ENCODE data around the gene B3GNT8.
"Not testable (repeated sequence)": the region's sequence is repeated elsewhere in the genome, so short reads cannot be mapped to it uniquely, and the experiment has no call there.

B3GNT8 gene, protein sequence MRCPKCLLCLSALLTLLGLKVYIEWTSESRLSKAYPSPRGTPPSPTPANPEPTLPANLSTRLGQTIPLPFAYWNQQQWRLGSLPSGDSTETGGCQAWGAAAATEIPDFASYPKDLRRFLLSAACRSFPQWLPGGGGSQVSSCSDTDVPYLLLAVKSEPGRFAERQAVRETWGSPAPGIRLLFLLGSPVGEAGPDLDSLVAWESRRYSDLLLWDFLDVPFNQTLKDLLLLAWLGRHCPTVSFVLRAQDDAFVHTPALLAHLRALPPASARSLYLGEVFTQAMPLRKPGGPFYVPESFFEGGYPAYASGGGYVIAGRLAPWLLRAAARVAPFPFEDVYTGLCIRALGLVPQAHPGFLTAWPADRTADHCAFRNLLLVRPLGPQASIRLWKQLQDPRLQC

GRCh38 chr19:41426952-41427646, at the start of gene B3GNT8:
TSS of gene B3GNT8 (minus strand) at chr19:41427374. CDS start at chr19:41426778, 596 bp downstream.
- DNase-seq: peak; percentile 47

GRCh38 chr19:41476583-41476982, 49.4 kb upstream of the B3GNT8 start:
- DNase-seq: no peak

GRCh38 chr19:41463257-41464256, 36.4 kb upstream of the B3GNT8 start:
- not testable (repeated sequence) for DNase-seq

DNA sequence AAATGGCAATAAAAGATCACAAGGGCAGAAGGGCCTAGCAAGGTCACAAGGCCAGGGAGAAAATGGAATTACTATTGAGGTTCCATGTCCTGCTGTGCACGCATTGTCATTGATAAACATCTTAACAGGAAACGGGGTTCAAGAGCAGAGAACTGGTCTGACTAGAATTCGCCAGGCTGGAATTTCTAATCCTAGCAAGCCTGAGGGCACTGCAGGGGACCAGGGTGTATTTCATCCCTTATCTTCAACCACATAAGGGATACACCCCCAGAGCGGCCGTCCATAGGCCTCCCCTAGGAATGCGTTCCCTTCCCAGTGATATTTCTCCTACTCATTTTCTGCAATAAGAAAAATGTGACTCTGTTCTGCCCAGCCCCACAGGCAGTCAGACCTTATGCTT, 35.3 kb upstream of the B3GNT8 start:
- DNase-seq: no peak

- no peak for DNase-seq
Measured at GRCh38 chr19:41457241-41457640, 30.1 kb upstream of the B3GNT8 start.

- no peak for DNase-seq
Measured at GRCh38 chr19:41456342-41456918, 29.3 kb upstream of the B3GNT8 start.

GRCh38 chr19:41455936-41456335, 28.8 kb upstream of the B3GNT8 start:
- DNase-seq: no peak

- no peak for DNase-seq
Measured at GRCh38 chr19:41452584-41453275, 25.6 kb upstream of the B3GNT8 start.

DNA sequence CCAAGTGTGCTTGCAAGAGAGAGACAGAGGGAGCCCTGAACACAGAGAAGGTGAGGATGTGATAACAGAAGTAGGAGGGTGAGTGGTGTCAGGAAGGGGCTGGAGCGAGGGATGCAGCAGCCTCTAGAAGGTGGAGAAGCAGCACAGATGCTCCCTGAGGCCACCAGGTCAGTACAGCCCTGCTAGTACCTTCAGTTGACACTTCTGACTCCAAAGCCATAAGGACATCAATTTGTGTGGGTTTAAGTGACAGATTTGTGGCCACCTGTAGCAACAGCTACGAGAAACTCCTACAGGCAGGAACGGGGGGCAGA, 22.6 kb upstream of the B3GNT8 start:
- DNase-seq: no peak

DNA sequence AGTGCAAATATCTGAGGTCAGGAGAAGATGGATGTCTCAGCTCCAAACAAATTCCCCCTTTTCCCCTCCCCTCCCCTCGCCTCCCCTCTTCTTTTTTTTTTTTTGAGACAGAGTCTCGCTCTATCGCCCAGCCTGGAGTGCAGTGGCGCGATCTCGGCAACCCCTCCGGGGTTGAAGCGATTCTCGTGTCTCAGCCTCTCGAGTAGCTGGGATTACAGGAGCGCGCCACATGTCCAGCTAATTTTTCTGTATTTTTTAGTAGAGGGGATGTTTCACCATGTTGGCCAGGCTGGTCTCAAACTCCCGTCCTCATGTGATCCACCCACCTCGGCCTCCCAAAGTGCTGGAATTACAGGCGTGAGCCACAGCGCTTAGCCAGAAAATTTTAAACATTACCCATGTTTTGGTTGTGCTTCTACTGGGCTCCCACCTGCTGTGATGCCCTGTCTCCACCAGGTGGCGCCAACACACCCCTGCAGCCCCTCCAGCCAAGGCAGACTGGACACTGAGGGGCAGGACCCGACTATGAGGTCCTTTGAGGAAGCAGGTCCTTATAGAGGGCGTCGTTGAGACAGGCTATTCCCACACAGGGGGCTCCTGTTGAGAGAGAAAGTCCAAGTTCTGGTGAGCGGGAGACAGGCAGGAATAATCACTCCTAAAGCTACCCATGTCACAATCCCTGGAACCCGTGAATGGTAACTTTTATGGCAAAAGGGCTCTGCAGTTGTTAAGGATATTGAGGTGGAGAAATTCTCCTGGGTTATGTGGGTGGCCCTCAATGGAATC, 22.1 kb upstream of the B3GNT8 start:
- DNase-seq: peak; percentile 79

DNA sequence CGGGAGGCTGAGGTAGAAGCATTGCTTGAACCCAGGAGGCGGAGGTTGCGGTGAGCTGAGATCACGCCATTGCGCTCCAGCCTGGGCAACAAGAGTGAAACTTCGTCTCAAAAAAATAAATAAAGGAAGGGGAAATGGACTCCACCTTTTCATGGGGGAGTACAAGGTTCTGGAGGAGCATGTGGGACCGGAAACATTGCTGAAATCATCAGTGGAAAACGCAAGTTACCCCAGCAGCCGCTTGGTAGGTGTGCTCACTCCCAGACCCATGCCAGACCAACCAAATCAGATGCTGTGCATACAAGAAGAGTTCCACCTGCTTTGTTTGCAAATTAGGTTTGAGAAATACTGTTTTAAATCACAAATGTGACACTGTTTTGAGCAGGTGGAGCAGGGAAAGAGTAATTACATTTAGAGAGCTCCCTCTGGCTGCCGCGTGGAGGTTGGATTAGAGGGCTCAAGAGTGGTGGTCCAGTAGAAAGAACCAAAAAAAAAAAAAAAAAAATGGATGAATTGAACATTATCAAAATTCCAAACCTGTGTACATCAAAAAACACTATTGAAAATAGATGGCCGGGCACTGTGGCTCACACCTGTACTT, 20.7 kb upstream of the B3GNT8 start:
- no peak for DNase-seq

- DNase-seq: no peak
Measured at GRCh38 chr19:41445575-41445974, 18.4 kb upstream of the B3GNT8 start.

- DNase-seq: no peak
Measured at GRCh38 chr19:41443813-41444455, 16.8 kb upstream of the B3GNT8 start.

- no peak for DNase-seq
Measured at GRCh38 chr19:41442473-41443355, 15.5 kb upstream of the B3GNT8 start, which contains the start of gene ERICH4. TSS of gene ERICH4 (plus strand) at chr19:41443156. CDS start at chr19:41443170, 14 bp downstream.

- no peak for DNase-seq
Measured at GRCh38 chr19:41441321-41441945, 14.3 kb upstream of the B3GNT8 start.

- peak; percentile 98 for DNase-seq
Measured at GRCh38 chr19:41439441-41440222, 12.5 kb upstream of the B3GNT8 start, which contains the start of gene DMAC2. TSS of gene DMAC2 (minus strand) at chr19:41439912. CDS start at chr19:41439899, 13 bp downstream.

- DNase-seq: no peak
Measured at GRCh38 chr19:41437944-41438574, 10.9 kb upstream of the B3GNT8 start.
